HG03139 (cell line): ENCODE data around the gene ALK.

Source experiments
- ATAC-seq: cut with Tn5 transposase; IDR thresholded peaks from one replicate; pipeline ENCODE4 v1.9.1; 2021; ENCODE audit not compliant: unreplicated experiment

ALK gene

DNA sequence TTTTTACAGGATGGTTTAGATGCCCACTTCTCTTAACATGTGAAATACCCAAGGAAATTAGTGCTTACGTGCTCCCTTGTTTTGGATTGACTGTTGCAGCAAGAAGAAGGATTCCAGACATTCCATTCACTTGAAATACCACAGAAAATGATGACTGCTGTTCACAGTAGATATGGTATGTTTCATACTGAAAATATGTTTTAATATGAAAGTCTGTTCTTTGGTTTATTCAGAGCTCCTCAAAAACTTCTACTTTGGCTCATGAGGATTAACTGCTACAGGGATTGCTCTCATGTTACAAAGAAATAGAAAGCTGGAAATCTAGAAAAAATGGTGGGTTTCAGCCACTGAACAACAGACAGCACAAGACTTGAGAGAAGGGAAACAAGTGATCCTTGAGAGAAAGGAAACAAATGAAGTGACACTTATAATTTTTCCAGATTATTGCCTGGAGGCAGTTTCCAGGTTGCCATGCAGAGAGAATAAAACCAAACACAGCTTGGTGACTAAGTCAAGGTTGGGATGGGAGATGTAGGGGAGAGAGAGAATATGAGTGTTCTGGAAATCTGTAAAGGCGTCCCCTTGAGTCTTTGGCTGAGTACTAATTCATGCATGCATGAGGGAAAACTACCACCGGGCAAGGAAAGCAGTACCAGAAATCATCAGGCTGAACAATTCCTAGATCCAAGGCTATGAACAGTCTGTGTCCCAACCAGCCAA is 458.0 kb downstream of the ALK start:
- ATAC-seq = no peak

DNA sequence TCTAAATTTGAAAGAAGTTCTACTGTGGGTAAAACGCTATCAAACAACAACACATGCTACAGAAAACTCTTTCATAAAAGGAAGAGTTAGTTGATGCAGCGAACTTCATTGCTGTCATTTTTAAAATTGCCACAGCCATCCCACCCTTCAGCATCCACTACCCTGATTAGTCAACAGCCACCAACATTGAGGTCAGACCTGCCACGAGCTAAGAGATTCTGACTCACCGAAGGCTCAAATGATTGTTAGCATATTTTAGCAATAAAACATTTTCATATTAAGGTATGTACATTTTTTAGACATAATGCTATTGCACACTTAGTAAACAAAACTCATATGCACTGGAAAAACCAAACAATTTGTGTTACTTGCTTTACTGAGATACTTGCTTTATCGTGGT is 459.1 kb downstream of the ALK start:
- ATAC-seq = no peak

DNA sequence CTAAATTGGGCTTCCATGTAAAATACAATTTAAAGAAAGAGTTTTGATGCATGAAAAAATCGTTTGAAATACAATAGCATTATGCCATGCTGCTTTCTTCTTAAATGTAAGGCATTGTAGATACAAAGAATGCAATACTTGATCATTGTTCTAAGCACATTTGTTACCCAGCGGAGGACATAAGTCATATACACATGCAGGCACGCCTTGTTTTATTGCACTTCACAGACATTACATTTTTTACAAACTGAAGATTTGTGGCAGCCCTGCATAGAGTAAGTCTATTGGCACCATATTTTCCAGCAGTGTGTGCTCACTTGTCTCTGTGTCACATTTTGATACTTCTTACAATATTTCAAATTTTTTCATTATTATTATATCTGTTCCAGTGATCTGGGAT is 461.2 kb downstream of the ALK start:
- ATAC-seq = no peak

DNA sequence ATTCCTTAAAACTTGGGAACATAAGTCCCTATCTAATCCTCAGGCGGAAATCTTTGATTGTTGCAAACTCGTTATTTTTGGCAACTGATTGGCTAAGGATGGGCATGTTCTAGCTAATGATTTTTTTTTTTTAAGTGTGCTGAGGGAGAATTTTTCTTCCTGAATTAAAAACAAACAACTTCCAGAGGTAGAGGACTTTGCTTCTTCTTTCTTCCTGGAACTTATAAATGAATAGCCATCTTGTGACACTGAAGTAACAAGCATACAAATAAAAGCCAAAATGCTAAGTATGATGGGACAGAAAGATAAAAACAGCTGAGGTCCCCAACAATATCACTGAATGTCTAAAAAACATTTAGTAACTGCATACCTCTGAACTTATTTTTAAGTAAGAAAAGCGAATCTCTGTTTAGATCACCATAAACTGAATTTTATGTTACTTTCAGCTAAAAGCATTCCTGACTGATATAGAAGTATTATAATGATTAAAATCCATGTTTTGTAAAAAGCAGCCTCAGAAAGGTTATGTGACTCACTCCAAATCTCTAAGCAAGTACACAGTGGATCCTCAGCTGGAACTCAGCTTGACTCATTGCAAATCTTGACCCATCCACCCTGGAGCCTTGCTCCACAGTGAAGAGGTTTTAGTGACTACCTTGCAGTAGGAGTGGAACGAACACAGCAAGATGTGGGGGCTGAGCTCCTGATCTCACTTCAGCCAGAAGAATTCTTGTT is 461.8 kb downstream of the ALK start:
- no peak for ATAC-seq

DNA sequence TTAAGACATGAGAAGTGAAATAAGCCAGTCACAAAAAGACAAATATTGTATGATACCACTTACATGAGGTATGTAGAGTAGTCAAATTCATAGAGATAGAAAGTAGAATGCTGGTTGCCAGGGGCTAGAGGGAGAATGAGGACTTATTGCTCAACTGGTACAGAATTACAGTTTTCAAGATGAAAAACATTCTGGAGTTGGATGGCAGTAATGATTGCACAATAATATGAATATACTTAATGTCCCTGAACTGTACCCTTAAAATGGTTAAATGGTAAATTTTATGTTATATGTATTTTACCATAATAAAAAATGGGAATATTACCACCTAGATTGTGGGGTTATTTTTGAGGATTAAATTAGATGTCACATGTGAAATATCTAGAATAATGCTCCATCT is 465.0 kb downstream of the ALK start:
- no peak for ATAC-seq

DNA sequence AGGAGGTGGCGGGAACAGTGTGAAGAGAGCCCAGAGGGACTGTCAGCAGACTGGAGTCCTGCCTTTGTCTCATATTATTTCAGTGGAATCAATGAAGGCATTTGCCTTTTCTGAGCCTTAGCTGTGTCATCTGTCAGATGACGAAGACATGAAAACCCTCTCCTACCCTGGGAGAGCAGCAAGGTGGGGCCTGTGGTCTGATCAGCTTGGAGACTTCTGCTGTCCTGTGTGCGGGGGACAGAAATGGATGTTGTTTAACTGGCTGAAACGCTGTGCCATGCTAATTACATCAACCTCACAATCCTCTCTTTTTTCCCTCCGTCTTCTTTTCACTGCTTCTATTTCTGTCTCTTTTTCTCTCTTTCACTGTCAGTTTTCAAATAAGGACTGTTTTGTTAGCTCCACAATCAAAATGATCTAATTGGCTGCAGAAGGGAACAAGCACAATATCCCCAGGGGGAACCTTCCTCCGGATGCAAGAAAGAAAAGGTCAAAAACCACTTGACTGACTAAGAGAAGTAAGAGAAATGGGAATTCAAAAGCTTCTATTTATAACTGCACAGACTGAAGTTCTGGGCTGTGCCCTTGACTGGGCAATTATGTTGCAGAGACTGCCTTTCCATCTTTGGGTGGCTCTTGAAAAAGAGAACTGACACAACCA is 466.1 kb downstream of the ALK start:
- no peak for ATAC-seq

DNA sequence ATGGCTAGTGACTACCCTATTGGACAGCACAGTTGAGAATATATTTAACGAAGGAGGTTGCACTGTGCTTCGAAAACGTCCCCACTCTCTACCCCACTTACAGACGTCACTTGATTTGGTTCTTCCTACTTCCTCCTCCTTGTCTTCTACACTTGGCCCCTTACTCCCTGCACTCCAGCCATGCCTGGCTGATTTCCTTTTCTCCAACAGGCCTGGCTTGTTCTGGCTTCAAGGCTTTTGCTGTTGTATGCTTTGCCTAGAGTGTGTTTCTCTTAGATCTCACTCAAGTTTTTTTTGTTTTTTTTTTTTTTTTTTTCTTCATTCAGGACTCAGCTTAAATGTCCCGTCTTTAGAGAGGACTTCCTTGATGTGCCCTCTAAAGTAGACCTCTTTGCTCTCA is 469.4 kb downstream of the ALK start:
- ATAC-seq = no peak

DNA sequence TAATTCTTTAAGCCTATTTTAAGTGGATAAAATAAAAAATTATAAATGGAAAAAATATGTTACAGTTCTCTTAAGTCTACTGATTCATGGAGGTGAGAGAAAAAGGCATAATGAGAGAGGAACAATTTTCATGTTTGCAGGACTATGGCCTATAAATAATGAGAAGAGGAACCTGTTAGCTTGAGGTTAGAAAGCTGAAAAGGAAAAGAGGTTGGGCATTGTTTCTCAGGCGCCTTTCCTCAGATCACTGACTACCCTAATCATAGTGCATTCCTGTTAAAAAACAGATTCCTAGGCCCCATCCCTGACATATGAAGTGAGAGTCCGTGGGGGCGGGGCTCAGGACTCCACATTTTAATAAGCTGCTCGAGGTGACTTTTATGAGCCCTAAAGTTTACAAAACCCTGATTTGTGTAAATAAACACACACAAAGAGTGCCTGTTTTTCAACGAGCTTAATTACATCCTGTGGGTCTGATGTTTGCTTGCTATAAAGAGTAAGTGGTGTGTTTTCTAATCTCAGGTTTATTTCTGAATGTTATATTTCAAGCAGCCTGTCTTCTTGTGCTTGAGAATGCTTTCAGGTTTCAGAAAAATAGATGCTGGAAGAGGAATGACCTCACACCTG is 470.7 kb downstream of the ALK start:
- no peak for ATAC-seq

DNA sequence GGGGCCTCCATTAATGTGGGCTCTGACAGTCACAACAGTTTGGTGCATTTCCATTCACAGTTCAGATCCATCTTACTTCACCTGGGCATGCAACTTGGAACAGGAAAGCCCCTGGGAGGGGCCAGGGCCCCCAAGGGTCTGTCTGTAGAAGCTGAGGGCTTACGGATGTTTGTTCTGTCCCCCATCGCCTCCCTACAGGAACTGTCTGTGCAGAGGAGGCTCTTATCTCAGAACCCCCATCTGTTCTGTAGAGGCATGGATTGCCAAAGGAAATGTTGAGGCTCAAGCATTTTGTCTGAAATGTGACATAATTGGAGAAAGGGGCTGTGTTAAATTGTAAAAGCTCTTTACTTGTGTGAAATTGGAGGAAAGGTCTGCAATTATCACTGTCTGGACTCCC is 471.9 kb downstream of the ALK start:
- no peak for ATAC-seq

DNA sequence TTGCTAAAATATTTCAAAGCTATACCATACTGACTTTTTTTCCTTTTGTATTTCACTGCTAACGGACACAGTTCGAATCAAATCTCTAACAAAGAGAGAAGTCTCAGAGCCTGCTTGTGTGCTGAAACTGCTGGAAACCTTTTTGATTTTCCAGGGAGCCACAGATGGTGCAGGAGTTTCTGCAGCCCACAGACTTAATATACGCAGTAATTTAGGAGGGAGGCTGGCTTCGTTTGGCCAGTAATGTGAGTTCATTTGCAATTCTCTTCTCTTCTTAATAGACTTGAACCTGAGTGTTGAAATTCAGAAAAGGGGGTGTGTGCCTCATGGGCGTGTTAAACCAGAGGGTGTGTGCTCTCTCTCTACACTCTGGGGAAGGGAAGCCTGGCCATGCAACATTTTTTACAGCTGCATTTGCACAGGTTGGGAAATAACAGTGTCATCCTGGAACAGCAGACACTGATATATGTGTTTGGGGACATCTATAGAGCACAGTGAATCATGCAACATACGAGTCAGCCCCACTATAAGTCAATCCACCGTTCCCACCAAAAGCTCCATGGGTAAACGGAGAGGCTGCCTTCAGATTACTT is 473.2 kb downstream of the ALK start:
- no peak for ATAC-seq

DNA sequence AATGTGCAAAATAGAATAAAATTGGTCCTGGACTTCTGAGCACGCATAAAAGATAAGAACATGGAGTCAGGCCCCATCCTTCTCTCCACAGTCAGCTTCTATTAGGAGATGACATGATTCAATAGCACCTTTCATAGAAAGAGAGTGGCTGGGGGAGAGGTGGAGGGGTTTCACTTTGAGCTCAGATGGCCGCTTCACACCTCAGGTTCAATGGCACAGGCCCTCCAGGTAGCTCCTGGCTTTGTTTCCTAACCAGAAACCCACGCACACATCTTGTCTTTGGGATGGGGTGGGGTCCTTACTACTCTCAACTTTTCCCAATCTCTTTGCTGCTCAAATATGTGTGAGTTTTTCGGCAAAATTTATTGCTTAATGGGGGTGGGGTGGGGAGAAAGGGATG is 473.9 kb downstream of the ALK start:
- no peak for ATAC-seq

DNA sequence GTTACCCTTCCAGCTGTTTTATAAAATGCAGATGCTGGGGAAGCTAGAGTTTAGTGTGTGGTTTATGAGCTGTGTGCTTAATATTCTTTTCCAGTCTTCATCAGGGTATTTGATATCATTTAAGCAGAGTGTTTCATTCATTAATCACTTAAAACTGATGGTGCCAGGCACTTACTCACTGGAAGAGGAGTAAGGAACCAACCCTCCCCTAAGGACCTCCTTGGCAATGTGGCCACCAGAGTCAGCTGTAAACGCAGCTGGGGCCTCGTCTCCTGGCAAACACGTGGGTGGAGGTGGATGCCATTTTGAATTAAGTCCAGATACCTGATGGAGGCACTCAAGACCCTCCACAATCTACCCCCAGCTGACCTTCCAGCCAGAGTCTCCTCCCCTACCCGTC is 474.5 kb downstream of the ALK start:
- no peak for ATAC-seq

DNA sequence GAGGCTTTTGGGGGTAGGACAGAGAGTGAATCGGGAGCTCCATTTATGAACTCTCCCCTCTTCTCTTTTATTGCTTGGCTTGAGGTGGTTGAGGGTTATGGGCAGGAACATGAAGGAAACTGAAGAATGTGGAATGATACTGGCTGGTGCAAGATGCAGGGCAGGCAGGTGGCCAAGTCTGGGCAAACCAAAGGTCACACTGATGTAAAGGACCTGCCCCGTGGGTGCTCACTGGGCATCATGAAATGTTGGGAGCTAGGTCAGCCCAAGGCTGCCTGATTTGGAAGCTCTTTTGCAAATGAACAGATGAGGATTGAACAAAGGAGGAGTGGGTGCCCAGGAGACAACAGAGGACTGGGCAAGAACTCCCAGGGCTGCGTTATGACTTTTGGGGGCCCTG is 477.2 kb downstream of the ALK start:
- no peak for ATAC-seq

DNA sequence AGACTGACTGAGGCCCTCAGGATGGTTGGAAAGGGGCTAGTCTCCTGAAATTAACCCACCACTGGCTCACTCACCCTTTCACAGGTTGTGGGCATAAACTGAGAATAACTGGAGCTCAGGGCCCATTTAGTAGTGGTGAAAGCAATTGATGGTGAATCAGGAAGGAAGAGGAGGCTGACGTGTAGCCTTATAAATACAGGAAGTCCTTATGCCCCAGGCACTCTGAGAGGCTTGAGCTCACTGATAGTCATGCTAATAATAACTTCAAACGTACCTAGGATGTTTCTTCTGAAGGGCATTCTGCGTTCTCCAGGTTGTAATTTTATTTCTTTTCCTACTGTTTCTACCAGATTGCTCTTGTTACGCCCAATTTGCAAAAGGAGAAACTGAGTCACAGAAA is 477.8 kb downstream of the ALK start:
- no peak for ATAC-seq

DNA sequence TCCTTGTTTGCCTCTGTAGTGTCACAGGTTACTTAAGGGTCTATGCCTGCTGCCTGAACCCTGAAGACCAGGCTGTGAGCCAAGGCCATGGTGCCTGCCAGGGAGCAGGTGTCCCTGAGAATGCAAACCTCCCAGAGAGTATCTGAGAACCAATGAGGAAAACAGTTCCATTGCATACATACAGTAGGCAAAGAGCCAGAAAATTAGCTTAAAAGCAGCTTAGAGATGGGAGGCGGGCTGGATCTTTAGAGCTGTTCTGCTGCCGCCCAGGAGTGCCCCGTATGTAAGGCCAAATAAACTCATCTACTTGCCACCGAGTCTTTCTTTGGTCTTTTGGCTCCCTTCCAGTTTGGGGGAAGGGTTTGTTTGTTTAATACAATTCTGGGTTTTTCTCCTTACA is 478.2 kb downstream of the ALK start:
- ATAC-seq = no peak

DNA sequence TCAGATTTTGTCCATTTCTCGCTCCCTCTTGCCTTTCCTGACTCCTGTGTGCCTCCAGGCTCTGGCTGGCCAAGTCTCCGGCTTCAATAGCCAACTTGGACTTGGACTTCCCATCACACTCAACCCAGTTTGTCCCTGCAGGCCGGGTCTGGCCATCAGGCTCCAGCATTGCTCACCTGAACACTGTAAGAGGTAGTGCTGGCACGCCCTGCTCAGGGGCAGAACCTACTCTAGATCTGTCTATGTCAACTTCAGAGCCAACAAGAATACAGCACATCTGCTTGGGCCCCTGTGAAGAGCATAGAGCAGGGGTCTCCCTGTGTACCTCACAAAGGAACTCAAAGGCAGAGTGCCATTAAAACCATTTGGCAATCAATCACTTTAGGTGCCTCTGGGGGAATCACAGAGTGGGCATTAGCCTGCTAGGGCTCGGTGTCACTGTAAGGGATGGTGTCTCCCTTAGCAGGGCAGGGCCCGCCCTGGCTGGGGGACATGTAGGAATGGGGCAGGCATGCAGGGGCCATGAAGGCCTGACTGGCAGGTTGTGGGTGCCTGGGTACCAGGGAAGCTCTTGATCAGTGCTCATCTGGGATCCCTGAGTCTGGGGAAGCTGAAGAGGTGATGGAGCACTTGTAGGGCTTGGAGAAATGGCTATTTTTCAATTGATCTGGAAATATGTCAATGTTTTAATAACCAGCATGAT is 480.3 kb downstream of the ALK start:
- no peak for ATAC-seq

DNA sequence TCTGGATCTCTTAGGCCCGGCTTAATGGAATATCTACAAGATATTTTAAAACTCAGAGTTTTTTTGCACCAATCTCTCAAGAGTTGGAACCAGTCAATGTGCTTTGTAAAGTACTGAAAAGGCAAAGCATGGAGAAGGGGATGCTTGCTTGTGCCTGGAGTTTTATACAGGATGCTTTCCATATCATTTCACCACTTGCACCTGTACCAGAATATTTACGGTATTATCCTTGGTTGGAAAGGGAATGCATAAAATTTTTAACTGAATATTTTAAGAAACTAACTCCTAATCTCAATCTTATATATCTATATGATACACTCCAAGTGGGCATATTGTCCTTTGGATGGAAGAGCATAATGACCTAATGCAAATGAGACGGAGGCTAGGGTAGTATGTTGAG is 487.5 kb downstream of the ALK start:
- ATAC-seq = no peak

DNA sequence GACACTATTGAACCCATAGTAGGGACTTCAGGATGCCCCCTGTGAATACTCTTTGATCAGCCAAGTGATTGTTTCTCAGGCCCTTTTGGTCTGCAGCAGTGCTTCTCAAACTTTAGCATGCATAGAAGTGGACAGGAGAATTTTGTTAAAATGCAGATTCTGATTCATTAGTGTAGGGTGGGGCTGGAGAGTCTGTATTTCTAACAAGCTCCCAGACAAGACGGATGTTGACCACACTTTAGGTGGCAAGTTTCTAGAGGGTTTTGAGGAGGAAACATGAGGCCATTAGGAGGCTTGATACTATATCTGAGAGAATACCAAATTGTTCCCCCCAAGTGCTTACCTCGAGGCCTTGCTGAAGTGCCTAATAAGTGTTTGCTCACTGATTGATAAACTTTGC is 488.3 kb downstream of the ALK start:
- no peak for ATAC-seq

DNA sequence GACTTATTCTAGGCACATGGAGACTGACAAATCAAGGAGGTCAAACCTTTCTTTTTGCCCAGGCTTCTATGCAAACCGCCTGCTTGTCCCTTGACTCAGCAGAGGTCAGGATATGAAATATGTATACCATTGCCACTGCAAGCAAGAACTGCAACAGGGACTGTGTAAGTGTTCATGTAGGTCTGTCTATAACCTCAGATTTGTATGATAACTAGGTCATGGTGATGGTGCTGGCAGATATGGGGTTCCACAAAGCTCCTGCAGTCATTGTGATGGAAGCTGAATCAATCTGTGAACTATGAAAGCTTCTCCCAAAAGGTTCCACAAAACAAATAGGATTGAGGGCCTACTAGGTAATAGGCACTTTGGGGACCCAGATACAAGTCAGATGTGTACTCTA is 489.9 kb downstream of the ALK start:
- ATAC-seq = no peak

DNA sequence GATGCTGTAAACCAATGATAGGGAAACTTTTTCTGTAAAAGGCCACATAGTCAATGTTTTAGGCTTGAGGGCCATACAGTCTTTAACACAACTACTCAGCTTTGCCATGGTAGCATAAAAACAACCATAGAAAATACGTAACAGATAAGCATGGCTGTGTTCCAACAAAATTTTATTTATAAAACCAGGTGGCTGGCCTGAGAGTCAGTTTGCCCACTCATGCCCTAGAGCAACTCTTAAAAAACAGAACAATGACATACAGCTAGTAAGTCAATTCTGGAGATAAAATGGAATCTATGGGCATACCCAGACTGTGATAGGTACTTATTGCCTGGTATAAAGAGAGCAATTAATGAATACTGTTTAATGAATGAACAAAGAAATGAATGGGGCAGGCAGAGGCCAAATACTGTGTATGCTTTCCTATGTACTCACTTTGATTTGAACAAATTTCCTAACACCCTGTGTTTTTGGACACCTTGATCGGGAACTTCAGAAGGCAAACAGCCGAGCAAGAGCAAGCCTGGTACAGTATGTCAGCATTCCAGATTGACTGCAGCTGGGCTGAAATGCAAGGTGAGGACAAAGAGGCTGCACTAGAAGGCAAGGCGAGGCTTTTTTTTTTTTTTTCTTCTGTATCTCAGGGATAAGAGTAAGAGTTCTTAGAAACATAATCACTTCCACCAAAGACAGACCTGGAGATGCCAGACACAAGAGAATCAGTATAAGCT is 490.8 kb downstream of the ALK start:
- no peak for ATAC-seq
